HG03097 (cell line): ENCODE data around the gene TRIM59.

ENCODE experiments used
- ATAC-seq: cut with Tn5 transposase; IDR thresholded peaks from one replicate; pipeline ENCODE4 v1.9.1; 2021; ENCODE audit not compliant: unreplicated experiment, low FRiP score

Gene TRIM59, protein sequence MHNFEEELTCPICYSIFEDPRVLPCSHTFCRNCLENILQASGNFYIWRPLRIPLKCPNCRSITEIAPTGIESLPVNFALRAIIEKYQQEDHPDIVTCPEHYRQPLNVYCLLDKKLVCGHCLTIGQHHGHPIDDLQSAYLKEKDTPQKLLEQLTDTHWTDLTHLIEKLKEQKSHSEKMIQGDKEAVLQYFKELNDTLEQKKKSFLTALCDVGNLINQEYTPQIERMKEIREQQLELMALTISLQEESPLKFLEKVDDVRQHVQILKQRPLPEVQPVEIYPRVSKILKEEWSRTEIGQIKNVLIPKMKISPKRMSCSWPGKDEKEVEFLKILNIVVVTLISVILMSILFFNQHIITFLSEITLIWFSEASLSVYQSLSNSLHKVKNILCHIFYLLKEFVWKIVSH

DNA sequence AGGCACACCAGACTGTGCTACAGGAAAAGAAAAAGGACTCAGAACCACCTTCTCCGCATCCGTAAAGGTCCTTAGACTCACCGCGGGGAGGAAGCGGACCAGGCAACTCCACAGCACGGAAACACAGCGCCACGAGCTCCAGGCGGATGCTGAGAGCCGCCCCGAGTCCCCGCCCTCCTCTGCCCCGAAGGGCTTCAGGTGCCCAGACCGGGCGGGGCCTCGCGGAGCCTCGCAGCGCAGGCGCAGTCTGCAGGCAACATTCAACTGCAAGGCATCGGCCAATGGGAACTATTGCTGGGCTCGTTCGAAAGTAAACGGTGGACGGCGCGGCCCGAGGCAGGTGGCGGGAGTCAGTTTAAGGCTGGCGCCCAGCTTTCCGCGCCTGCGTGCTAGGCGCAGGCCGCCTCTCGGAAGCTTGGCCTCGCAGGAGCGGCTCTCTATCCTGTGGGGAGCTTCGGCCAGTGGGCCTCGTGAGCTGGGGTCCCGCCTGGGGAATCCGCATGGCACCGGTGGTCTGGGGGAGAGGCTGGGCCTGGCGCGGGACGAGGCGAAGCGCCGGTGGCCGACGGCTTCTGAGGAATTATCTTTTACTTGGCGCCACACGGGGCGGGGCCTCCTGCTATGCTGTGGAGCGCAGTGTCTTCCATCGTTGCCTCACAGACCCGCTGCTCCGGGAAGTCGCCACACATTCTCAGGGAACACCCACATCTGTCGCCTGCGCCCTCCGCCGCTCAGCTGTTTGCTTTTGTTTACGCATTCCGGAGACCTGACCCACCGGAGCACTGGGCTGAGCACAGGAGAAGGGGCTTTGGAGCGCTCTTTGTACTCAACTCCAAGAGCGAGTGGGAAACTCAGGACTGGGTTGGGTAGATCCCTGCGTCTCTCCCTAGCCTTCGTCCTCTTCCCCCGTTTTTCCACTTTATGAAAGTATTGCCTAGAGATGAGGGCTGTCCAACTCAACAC, at the start of gene TRIM59:
Gene TRIM59, minus strand, starts transcription at position 151 of the 963 bp plus-strand sequence. CDS start 10,603 bp downstream, outside the sequence.
- ATAC-seq: peak; percentile 97

DNA sequence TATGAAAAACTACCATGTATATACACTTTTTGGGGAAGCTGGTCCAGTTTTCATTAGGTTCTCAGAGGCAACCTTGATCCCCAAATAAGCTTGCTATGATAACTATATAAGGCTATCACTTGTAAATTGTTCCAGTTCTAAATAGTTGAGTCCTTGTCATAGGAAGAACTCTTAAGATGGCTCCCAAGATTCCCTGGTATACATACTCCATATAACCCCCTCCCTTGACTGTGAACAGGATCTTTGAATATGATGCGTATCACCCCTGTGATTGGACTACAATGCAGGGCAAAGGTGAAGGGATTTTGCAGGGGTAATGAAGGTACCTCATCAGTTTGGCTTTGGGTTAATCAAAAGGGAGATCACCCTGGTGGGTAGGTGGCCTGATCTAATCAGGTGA, 48.6 kb upstream of the TRIM59 start:
- no peak for ATAC-seq

DNA sequence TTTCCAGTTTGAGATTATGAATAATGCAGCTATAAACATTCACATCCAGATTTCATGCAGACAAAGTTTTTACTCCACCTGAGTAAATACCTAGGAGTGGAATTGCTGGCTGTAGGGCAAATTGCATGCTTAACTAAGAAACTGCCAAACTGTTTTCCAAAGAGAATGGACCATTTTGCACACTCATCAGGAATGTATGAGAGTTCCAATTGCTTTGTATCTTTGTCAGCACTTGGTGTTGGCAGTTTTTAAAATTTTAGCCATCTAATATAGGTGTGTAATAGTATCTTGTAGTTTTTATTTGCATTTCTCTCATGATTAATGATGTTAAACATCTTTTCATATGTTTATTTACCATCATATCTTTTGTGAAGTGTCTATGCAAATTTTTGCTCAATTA, 40.6 kb upstream of the TRIM59 start:
- ATAC-seq: no peak

DNA sequence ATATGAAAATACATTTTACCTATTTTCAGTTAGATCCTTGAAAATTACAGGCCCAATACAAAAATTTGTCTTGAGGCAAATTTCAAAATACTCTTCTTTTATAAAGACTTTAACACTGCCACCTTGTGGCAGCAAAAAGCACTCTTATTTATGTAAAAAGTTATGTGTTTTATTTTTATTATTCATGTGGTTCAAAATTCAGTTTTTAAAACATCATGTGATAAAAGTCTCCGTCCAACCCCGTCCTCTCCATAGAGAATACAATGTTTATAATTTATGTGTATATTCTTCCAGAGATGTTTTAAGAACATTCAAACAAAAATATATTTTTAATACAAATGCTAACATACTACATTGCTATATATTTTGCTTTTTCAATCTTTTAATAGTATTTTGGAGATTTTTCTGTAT, 36.9 kb upstream of the TRIM59 start:
- ATAC-seq: no peak

DNA sequence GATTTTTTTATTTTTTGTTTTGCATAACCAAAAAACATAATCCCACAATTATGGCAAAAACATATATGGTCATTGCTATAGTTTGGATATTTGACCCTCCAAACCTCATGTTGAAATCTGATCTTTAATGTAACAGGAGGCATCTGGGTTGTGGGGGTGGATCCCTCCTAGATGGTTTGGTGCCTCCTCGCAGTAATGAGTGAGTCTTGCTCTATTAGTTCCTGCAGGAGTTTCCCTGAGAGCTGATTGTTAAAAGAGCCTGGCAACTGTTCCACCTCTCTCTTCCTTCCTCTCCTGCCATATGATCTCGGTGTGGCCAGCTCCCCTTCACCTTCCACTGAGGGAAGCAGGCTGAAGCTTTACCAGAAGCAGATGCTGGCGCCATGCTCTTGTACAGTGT, 33.2 kb upstream of the TRIM59 start:
- no peak for ATAC-seq

DNA sequence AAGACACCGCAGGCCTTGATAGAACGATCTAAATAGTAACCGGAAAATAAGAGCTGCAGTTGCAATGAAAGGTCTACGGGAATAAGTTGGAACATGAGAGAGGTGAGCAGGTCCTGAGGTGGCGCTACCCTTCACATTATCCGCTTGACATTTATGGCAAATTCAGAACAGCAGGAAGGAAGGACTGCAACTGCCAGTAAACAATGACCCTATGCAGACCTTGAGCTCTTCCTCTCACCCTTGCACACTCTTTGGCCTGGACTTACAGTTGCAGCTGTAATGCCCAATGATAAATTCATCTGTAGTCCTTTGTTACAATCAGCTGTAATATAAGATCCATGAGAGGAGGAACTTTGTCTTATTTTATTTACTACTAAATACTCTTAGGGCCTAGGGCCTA, 32.3 kb upstream of the TRIM59 start:
- no peak for ATAC-seq

DNA sequence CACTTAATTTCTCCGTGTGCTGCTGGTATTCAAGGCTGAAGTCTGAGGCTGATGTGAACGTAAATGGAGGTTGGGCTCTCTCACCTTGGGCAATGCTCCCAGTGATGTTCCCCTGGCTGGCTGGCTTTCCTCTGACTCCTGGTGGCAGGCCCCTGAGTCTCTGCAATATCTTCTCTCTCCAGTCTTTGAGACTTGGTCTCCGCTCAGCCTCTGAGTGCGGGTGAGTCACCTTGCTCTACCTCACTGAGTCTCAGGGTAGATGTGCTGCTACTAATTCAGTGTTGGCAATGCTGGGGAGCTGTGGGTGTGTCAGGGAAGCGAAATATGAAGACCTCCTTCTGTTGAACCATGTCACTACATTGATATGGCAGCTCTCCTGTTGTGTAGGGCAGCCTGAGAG, 31.3 kb upstream of the TRIM59 start:
- ATAC-seq: no peak

DNA sequence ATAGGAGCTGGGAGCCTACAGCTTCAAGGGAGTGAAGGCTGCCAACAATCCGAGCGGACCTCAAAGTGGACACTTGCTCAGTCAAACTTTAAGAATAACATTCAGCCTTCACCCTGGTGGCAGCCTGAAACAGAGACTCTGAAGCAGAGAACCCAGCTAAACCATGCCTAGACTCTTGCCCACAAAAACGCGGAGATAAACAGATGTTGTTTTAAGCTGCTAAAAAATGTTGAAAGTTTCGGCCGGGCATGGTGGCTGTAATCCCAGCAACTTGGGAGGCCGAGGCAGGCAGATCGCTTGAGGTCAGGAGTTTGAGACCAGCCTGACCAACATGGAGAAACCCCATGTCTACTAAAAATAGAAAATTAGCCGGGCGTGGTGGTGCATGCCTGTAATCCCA, 29.8 kb upstream of the TRIM59 start:
- ATAC-seq: no peak

DNA sequence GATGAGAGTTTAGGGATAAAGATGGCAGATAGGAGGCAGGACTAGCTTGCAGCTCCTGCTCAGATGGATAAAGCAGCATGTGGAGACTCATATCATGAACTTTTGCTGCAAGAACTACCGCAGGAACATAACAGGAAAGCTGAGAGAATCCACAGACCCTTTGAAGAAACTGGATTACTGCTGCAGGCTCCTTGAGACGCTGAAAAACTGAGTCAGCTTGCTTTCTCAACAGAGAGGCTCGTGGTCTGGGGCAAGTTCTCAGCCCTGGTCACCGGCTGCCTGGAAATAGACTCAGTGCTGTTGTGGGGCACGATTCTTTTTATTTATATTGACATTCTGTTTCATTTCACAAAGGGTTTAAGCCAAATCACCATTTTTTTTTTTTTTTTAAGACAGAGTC, 28.8 kb upstream of the TRIM59 start:
- no peak for ATAC-seq

DNA sequence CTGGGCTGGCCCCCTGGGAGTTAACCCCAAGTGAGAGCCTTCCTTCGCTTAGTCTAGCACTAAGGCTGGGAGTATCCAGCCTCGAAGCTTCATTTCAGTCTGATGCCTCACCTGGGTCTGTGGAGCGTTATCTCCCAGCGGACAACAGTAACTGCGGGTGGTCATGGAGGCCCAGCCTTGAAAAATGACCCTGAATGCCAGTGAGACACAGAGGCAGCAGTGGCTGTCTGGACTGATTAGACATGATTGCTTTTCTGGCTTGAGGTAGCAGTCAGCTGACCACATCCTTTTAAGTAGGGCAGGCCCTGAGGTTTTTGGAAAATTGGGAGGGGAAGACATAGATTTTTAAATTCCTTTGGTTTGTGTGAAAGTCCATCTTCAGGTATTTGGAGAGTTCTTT, 28.2 kb upstream of the TRIM59 start:
- ATAC-seq: no peak

DNA sequence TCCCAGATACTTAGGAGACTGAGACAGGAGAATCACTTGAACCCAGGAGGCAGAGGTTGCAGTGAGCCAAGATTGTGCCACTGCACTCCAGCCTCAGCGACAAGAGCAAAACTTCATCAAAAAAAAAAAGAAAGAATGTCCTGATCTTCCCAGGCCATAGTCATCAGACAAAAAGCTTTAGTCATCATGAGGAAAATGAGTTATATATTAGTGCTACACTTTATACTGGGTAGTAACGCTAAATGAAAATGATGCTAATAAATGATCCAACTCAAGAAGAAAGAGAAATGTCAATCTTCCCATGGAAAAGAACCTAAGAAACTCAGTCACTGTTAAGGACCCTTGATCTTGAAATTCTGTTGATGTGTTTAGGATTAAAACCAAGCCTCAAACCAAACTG, 26.3 kb upstream of the TRIM59 start:
- no peak for ATAC-seq

DNA sequence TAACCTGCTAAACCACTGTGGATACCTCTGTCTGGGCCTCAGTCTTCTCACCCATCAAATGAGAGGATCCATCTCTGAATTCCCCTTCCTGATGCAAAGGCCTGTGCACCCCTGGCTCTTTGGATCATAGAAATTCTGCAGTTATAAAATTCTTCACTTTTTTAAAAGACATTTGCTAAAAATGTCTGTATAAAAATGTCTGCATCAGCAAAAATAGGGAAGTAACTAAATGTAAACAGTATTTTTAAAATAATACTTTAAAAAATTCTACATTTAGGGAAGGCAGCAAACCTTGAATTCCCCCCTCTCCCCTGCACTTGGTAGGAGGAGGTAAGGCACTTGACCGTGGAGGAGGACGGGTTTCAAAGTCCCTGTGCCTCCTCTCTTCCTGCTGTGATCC, 25.6 kb upstream of the TRIM59 start:
- ATAC-seq: no peak

DNA sequence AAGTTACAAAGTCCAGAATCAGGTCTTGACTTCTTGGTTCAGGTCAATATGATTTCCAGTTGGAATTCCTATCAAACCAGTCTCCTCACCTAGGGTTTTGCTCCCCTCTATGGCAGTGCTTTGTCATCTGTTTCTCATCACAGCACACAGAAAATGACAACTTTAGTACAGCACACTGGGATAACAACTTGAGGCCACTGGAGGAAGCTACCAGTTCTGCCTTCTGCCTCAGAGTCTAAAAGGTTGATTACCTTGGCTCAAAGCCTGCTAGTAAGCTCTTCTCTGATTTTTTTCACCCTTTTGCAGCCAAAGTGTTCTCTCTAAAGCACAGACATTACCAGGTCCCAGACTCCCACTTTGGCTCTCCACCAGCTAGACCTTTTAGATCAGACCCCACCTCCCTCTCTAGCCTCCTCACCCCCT, 24.8 kb upstream of the TRIM59 start:
- no peak for ATAC-seq

DNA sequence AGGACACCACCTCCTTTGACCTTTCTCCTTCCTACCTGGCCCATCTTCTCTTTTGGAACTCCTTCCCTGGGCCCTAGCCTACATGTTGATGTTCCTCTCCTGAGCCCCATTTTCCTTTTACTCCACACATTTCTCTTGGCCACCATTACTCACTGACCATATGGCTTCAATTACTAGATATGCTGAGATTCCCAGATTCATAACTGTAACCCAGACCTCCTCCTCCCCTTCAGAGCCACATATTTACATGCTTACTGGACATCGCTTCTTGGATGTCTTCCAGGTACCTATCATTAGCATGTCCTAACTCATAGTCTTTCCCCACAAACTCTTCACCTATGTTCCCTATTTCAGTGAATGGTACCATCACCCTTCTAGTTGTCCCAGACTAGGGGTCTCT, 24.4 kb upstream of the TRIM59 start:
- ATAC-seq: no peak

DNA sequence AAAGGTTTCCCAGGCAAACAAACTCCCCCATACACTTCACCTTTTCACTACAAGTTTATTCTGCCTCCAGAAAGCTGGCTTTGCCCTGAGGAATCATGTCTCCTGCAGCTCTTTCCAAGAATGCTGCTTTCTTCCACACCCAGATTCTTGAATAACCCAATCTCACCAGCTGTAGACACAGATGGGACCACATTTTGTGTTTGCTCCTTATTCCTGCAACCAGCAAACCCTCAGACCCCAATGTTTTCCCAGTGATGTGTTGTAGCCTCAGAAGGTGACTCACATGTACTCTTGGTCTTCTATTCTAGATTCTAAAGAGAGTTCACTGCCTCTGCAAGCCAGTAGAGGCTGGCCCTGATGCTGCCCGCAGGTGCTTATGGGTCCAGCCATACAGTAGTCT, 23.6 kb upstream of the TRIM59 start:
- ATAC-seq: no peak

DNA sequence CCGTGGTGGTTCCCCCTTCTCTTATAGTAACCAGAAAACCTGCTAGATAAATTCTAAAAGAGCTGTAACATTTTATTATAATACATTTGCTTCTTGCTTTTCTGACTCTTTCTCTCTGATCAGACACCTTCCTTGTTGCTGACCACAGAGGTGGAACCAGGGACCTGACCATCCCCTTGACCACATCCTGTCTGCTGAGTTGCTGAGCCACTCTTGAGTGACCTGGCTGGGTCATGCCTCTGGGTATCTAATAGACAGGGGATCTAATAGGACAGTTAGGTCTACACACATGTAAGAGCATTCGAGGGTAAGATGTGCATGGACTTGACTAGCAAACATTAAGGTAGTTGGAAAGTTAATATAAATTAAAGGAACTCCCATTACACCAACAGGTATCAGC, 22.8 kb upstream of the TRIM59 start:
- no peak for ATAC-seq

DNA sequence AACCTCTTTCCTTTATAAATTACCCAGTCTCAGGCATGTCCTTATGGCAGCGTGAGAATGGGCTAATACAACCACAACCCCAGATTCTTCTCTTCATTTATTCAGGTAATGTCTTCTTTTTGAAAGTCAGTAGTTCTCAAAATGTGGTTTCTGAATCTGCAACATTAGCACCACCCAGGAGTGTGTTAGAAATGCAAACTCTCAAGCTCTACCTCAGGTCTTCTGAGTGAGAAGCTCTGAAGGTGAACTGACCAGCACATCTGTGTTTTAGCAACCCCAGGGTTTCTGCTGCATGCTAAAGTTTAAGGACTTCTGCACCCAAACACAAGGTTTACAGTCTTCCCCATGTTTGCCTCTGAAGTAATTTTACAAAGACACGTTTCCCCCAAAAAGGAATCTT, 22.3 kb upstream of the TRIM59 start:
- ATAC-seq: no peak

DNA sequence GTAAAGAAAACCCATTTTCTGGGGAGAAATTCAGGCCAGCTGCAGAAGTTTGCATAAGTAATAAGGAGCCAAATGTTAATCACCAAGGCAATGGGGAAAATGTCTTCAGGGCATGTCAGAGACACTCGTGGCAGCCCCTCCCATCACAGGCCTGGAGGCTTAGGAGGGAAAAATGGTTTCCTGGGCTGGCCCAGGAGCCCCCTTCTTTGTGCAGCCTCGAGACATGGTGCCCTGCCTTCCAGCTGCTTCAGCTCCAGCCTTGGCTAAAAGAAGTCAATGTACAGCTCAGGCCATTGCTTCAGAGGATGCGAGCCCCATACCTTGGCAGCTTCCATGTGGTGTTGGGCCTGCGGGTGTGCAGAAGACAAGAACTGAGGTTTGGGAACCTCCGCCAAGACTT, 20.6 kb upstream of the TRIM59 start:
- no peak for ATAC-seq

DNA sequence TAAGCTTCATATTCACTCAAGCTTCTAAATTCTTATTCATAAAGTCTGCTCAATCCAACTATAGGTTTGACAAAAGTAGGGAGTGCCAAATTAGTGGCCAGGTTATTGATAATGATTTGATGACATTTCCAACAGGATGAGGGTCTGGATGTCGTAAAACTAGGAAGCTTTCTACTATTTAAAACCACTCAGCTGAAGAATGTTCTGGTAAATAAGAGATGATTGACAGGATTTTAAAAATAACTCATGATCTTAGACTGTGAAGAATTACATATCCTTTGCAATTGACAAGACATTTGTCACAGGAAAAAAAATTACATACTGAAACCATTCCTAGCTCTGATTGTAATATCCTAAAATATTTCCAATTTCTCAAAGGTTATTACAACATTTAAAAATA, 15.4 kb upstream of the TRIM59 start:
- no peak for ATAC-seq

DNA sequence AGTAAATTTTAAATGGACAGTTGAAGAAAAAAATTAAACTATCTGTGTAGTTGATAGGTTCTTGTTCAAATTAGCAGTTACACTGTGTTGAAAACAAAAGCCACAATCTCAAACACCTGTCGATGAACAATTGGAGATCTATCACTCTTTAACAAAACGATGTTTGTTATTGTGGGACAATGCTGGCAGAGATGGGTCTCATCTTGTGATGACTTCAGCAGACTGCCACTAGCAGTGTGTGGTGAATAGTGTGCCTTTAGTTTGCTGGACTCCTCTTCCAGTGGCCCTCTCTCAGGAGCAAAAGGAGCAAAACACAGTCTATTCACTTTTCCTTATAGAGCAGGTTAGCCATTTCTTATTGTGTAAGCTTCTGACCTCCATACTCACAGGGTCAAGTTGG, 14.7 kb upstream of the TRIM59 start:
- no peak for ATAC-seq

DNA sequence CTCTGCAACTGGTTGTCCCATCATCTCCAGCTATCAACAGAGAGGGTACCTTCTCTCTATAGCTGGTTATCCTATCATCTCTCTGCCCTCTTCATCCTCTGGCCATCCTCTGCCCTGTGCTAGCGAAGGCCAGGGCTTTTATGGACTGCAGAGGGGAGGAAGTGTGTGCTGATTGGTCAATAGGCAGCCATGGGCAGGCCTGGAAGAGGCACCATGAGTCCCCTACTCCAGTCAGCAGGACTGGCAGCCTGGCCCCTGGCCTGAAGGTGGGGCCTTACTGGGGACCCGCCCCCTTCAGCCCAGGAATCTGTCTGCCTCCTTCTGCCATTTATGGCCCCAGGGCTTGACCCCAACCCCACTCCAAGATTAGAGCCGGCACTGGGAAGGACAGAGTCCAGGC, 10.4 kb upstream of the TRIM59 start:
- ATAC-seq: no peak
